OCI-LY1 (cell line): Measurements from ENCODE around the gene PTPN14.

Experiments
- H2AFZ ChIP-seq: fragments of 200-600 bp; sonication (generic), shearing (Covaris generic); 2 replicates; pipeline ENCODE4 v1.6.0; 2014; ENCODE audit warnings: antibody characterized with exemption, mild to moderate bottlenecking, low read length
- H3F3A ChIP-seq: fragments of 200-600 bp; sonication (generic), shearing (Covaris generic); 2 replicates; pipeline ENCODE4 v1.6.0; 2014; ENCODE audit warnings: mild to moderate bottlenecking, antibody characterized with exemption, low read length, moderate library complexity; ENCODE audit not compliant: insufficient read depth
- H3K27ac ChIP-seq: fragments of 200-600 bp; sonication (generic); 2 replicates; pipeline ENCODE4 v1.5.1; 2014; ENCODE audit warnings: low read length, mixed run types, mild to moderate bottlenecking, low read depth; ENCODE audit not compliant: poor library complexity, severe bottlenecking
- H3K27me3 ChIP-seq: fragments of 200-600 bp; sonication (generic); 2 replicates; pipeline ENCODE4 v1.6.0; 2014; ENCODE audit warnings: antibody characterized with exemption, mild to moderate bottlenecking, low read length, moderate library complexity; ENCODE audit not compliant: insufficient read depth
- H3K36me3 ChIP-seq: fragments of 200-600 bp; sonication (generic); 2 replicates; pipeline ENCODE4 v1.6.1; 2014; ENCODE audit warnings: mild to moderate bottlenecking, antibody characterized with exemption, low read length, moderate library complexity, mixed read lengths; ENCODE audit not compliant: insufficient read depth
- H3K4me1 ChIP-seq: fragments of 200-600 bp; sonication (generic); 2 replicates; pipeline ENCODE4 v1.5.1; 2014; ENCODE audit warnings: mild to moderate bottlenecking, low read length, moderate library complexity; ENCODE audit not compliant: insufficient read depth, severe bottlenecking
- H3K4me2 ChIP-seq: fragments of 200-600 bp; sonication (generic), shearing (Covaris generic); 2 replicates; pipeline ENCODE4 v1.6.1; 2014; ENCODE audit warnings: low read length
- H3K4me3 ChIP-seq: fragments of 200-600 bp; sonication (generic); 2 replicates; pipeline ENCODE4 v1.5.1; 2014; ENCODE audit warnings: low read length, low read depth, mild to moderate bottlenecking, mixed read lengths; ENCODE audit not compliant: poor library complexity, severe bottlenecking
- H3K79me2 ChIP-seq: fragments of 200-600 bp; shearing (Covaris generic); 2 replicates; pipeline ENCODE4 v1.6.1; 2016; ENCODE audit warnings: mixed run types, low read length, mixed read lengths; ENCODE audit not compliant: insufficient read depth
- H3K9ac ChIP-seq: fragments of 200-600 bp; sonication (generic), shearing (Covaris generic); 2 replicates; pipeline ENCODE4 v1.6.1; 2014; ENCODE audit warnings: mild to moderate bottlenecking, low read length, mixed read lengths
- H3K9me2 ChIP-seq: fragments of 200-600 bp; sonication (generic), shearing (Covaris generic); 2 replicates; pipeline ENCODE4 v1.6.1; 2014; ENCODE audit warnings: low read depth, mild to moderate bottlenecking, low read length, mixed read lengths
- H3K9me3 ChIP-seq: fragments of 200-600 bp; shearing (Covaris generic); 2 replicates; pipeline ENCODE4 v1.6.1; 2014; ENCODE audit warnings: low read length, mixed read lengths
- H4K20me1 ChIP-seq: fragments of 200-600 bp; sonication (generic), shearing (Covaris generic); 2 replicates; pipeline ENCODE4 v1.6.0; 2016; ENCODE audit warnings: mild to moderate bottlenecking, low read length; ENCODE audit not compliant: insufficient read depth
- EZH2 ChIP-seq: fragments of 200-600 bp; sonication (generic), shearing (Covaris generic); IDR thresholded peaks from 2 replicates; pipeline ENCODE4 v1.8.0; 2017; ENCODE audit warnings: borderline replicate concordance, mixed run types, mild to moderate bottlenecking, antibody characterized with exemption, low read length, moderate library complexity, mixed read lengths
- TF ChIP-seq, protein P1 (sequence below): fragments of 200-600 bp; sonication (generic), shearing (Covaris generic); IDR thresholded peaks from 2 replicates; pipeline ENCODE4 v1.5.1; 2017; ENCODE audit warnings: mild to moderate bottlenecking, antibody characterized with exemption, low read length, moderate library complexity, mixed read lengths

PTPN14 gene

DNA sequence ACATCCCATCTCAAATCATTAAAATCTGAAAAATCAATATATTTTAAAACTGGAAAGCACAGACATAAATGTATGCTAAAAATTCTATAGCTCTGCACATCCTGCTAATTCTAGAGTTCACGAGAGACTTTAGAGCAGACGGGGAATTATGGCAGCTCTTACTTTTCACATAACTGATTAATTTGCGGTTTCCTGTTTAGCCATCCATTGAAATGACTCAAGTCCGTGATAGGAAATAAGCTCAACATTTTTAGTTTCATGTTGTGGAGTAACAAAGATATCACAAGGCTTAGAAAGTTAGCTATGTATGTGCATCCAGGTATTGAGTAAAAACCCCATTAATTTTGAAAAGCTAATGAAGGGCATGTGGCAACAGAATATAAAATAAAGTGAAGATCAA is 147.2 kb downstream of the PTPN14 start:
- H3K9ac ChIP-seq: no peak overlapping the region
- TF ChIP-seq EZH2: no peak
- TF ChIP-seq, protein P1, sequence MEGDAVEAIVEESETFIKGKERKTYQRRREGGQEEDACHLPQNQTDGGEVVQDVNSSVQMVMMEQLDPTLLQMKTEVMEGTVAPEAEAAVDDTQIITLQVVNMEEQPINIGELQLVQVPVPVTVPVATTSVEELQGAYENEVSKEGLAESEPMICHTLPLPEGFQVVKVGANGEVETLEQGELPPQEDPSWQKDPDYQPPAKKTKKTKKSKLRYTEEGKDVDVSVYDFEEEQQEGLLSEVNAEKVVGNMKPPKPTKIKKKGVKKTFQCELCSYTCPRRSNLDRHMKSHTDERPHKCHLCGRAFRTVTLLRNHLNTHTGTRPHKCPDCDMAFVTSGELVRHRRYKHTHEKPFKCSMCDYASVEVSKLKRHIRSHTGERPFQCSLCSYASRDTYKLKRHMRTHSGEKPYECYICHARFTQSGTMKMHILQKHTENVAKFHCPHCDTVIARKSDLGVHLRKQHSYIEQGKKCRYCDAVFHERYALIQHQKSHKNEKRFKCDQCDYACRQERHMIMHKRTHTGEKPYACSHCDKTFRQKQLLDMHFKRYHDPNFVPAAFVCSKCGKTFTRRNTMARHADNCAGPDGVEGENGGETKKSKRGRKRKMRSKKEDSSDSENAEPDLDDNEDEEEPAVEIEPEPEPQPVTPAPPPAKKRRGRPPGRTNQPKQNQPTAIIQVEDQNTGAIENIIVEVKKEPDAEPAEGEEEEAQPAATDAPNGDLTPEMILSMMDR: no peak
- no peaks in the 10 kb centered on the region for H3K36me3 ChIP-seq
- no peak overlapping the region for H2AFZ ChIP-seq
- H3K9me2 ChIP-seq: no peaks in the 10 kb centered on the region
- H3F3A ChIP-seq: no peaks in the 10 kb centered on the region
- H3K27ac ChIP-seq: no peak overlapping the region
- no peaks in the 10 kb centered on the region for H3K9me3 ChIP-seq
- peaks cover 20% of the 10 kb centered on the region for H3K4me1 ChIP-seq
- no peaks in the 10 kb centered on the region for H3K79me2 ChIP-seq
- H4K20me1 ChIP-seq: no peaks in the 10 kb centered on the region
- no peaks in the 10 kb centered on the region for H3K27me3 ChIP-seq
- H3K4me3 ChIP-seq: no peak overlapping the region
- no peak overlapping the region for H3K4me2 ChIP-seq

DNA sequence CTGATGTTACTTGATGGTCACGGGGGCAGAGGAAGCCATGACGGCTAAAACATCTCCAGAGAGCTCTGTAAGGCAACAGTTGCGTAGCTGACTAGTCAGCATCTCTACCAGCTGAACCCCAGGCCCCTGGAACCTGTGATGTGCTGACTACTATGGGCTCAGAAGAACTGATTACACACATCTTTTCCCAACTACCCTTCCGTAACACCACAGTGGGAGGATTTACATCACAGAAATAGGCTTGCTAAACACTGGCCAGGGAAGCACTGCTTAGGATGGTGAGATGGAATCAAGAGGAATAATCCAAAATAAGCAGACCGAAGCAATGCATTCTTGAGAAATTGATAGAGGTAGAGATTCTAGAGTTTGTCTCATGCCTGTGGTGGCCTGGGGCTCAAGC is 148.0 kb downstream of the PTPN14 start:
- Histone ChIP-seq H3K4me3 (no peak overlapping the region), H3K79me2 (no peaks in the 10 kb centered on the region), H3F3A (no peaks in the 10 kb centered on the region), H3K36me3 (no peaks in the 10 kb centered on the region), H3K9me3 (no peaks in the 10 kb centered on the region), H3K4me1 (peaks cover 20% of the 10 kb centered on the region), H3K4me2 (no peak overlapping the region), H4K20me1 (no peaks in the 10 kb centered on the region), H3K27me3 (no peaks in the 10 kb centered on the region), H3K9me2 (no peaks in the 10 kb centered on the region), H2AFZ (no peak overlapping the region), H3K9ac (no peak overlapping the region), H3K27ac (no peak overlapping the region)
- TF ChIP-seq, protein P1: no peak
- no peak for TF ChIP-seq EZH2

DNA sequence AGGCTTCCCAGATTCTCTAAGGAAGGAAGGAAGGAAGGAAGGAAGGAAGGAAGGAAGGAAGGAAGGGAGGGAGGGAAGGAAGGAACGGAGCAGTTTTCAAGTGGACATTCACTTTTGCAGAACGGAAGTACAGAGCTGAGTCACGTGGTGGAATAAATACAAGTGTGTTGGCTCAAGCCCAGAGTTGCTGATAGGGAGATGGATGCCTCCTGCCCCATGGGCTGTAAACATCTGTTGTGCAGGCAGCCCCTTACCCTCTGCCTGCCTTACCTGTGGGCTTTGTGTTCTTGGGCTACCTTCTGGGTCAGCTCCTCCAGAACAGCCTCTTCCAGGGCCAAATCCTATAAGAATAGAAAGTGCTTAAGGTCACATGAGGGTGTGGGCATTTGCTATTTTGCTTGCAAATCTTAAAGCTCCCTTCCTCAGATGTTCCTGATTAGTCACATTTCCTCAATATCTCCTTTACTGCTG is 148.8 kb downstream of the PTPN14 start:
- H3K9ac ChIP-seq: no peak overlapping the region
- H3K27ac ChIP-seq: no peak overlapping the region
- H3K4me2 ChIP-seq: no peak overlapping the region
- no peaks in the 10 kb centered on the region for H3F3A ChIP-seq
- no peaks in the 10 kb centered on the region for H3K9me2 ChIP-seq
- no peaks in the 10 kb centered on the region for H4K20me1 ChIP-seq
- H2AFZ ChIP-seq: no peak overlapping the region
- no peaks in the 10 kb centered on the region for H3K27me3 ChIP-seq
- no peaks in the 10 kb centered on the region for H3K36me3 ChIP-seq
- TF ChIP-seq, protein P1: no peak
- TF ChIP-seq EZH2: no peak
- H3K4me3 ChIP-seq: no peak overlapping the region
- H3K4me1 ChIP-seq: peaks cover 20% of the 10 kb centered on the region
- H3K9me3 ChIP-seq: no peaks in the 10 kb centered on the region
- no peaks in the 10 kb centered on the region for H3K79me2 ChIP-seq
